NT2/D1 (cell line): ENCODE measurements around the gene COG3.

Source experiments
- DNase-seq: peaks from one replicate; pipeline ENCODE4 v3.0.0-alpha.2; 2011; ENCODE audit warnings: low read depth, low spot score
- H3K27me3 ChIP-seq: 2 replicates; pipeline ENCODE4 v1.6.0; 2011; ENCODE audit warnings: mild to moderate bottlenecking; ENCODE audit not compliant: insufficient read length, insufficient read depth
- H3K36me3 ChIP-seq: 2 replicates; pipeline ENCODE4 v1.6.1; 2011; ENCODE audit warnings: mild to moderate bottlenecking, low read length, mixed read lengths; ENCODE audit not compliant: insufficient read depth, insufficient read length
- H3K4me1 ChIP-seq: 2 replicates; pipeline ENCODE4 v1.5.1; 2011; ENCODE audit not compliant: insufficient read depth, insufficient read length
- H3K4me3 ChIP-seq: 2 replicates; pipeline ENCODE4 v1.5.1; 2011; ENCODE audit warnings: low read depth; ENCODE audit not compliant: insufficient read length
- H3K9ac ChIP-seq: 2 replicates; pipeline ENCODE4 v1.6.0; 2011; ENCODE audit warnings: low read depth; ENCODE audit not compliant: insufficient read length
- H3K9me3 ChIP-seq: 2 replicates; pipeline ENCODE4 v1.5.1; 2011; ENCODE audit warnings: mild to moderate bottlenecking, low read length; ENCODE audit not compliant: insufficient read depth
- SUZ12 ChIP-seq: IDR thresholded peaks from 2 replicates; pipeline ENCODE4 v1.6.1; 2011; ENCODE audit not compliant: insufficient read length, insufficient read depth; ENCODE audit errors: extremely low read depth
- YY1 ChIP-seq: IDR thresholded peaks from 2 replicates; pipeline ENCODE4 v1.6.1; 2011; ENCODE audit not compliant: insufficient read length, insufficient read depth
- ZNF274 ChIP-seq: IDR thresholded peaks from 2 replicates; pipeline ENCODE4 v1.6.1; 2011; ENCODE audit warnings: mild to moderate bottlenecking, low read depth, low read length

The COG3 gene

GRCh38 chr13:45492538-45492937 is 27.8 kb downstream of the COG3 start:
- Histone ChIP-seq H3K4me1 (no peaks in the 10 kb centered on the region), H3K36me3 (peaks cover 37% of the 10 kb centered on the region), H3K9ac (no peak overlapping the region), H3K4me3 (no peak overlapping the region), H3K9me3 (no peaks in the 10 kb centered on the region), H3K27me3 (no peaks in the 10 kb centered on the region)
- DNase-seq = no peak
- no peak for TF ChIP-seq YY1
- no peak for TF ChIP-seq SUZ12
- TF ChIP-seq ZNF274 = no peak

- no peak overlapping the region for H3K4me3 ChIP-seq
- H3K36me3 ChIP-seq = peaks cover 43% of the 10 kb centered on the region
- H3K4me1 ChIP-seq = no peaks in the 10 kb centered on the region
- H3K9me3 ChIP-seq = no peaks in the 10 kb centered on the region
- TF ChIP-seq ZNF274 = no peak
- no peak for TF ChIP-seq SUZ12
- TF ChIP-seq YY1 = no peak
- H3K27me3 ChIP-seq = no peaks in the 10 kb centered on the region
- H3K9ac ChIP-seq = no peak overlapping the region
- DNase-seq = no peak
These were observed 32.2 kb downstream of the COG3 start for GRCh38 chr13:45496942-45497341.

GRCh38 chr13:45500492-45501174 is 35.9 kb downstream of the COG3 start:
- Histone ChIP-seq H3K9me3 (no peaks in the 10 kb centered on the region), H3K4me3 (no peak overlapping the region), H3K36me3 (peaks cover 60% of the 10 kb centered on the region), H3K9ac (no peak overlapping the region), H3K27me3 (no peaks in the 10 kb centered on the region), H3K4me1 (no peaks in the 10 kb centered on the region)
- DNase-seq = no peak
- no peak for TF ChIP-seq SUZ12
- TF ChIP-seq ZNF274 = no peak
- no peak for TF ChIP-seq YY1

GRCh38 chr13:45501175-45501526 is 36.4 kb downstream of the COG3 start:
- no peak for DNase-seq
- Histone ChIP-seq H3K27me3 (no peaks in the 10 kb centered on the region), H3K9me3 (no peaks in the 10 kb centered on the region), H3K4me1 (no peaks in the 10 kb centered on the region), H3K36me3 (peaks cover 60% of the 10 kb centered on the region), H3K4me3 (no peak overlapping the region), H3K9ac (no peak overlapping the region)
- TF ChIP-seq ZNF274 (no peak), SUZ12 (no peak), YY1 (no peak)

GRCh38 chr13:45503658-45504057 is 38.9 kb downstream of the COG3 start:
- DNase-seq = no peak
- H3K27me3 ChIP-seq = no peaks in the 10 kb centered on the region
- H3K36me3 ChIP-seq = peaks cover 58% of the 10 kb centered on the region
- H3K9me3 ChIP-seq = no peaks in the 10 kb centered on the region
- no peak overlapping the region for H3K9ac ChIP-seq
- no peak overlapping the region for H3K4me3 ChIP-seq
- TF ChIP-seq ZNF274 = no peak
- no peak for TF ChIP-seq SUZ12
- no peak for TF ChIP-seq YY1
- H3K4me1 ChIP-seq = no peaks in the 10 kb centered on the region

- TF ChIP-seq YY1 (no peak), ZNF274 (no peak), SUZ12 (no peak)
- Histone ChIP-seq H3K9ac (no peak overlapping the region), H3K36me3 (peaks cover 63% of the 10 kb centered on the region), H3K4me1 (no peaks in the 10 kb centered on the region), H3K27me3 (no peaks in the 10 kb centered on the region), H3K9me3 (no peaks in the 10 kb centered on the region), H3K4me3 (no peak overlapping the region)
- no peak for DNase-seq
These were observed 42.1 kb downstream of the COG3 start for GRCh38 chr13:45506811-45507210.

GRCh38 chr13:45508776-45509175 is 44.0 kb downstream of the COG3 start:
- no peak for DNase-seq

More at GRCh38 chr13:45508776-45509175, 44.0 kb downstream of the COG3 start:
- no peak for TF ChIP-seq SUZ12
- no peak for TF ChIP-seq ZNF274
- no peak for TF ChIP-seq YY1
- no peak overlapping the region for H3K9ac ChIP-seq
- no peaks in the 10 kb centered on the region for H3K27me3 ChIP-seq
- H3K36me3 ChIP-seq = peaks cover 58% of the 10 kb centered on the region
- no peaks in the 10 kb centered on the region for H3K4me1 ChIP-seq
- no peaks in the 10 kb centered on the region for H3K9me3 ChIP-seq
- H3K4me3 ChIP-seq = no peak overlapping the region
